HUDEP-2 (cell line): ENCODE measurements around the gene RIC1.
"Not testable (repeated sequence)": the region's sequence is repeated elsewhere in the genome, so short reads cannot be mapped to it uniquely, and the experiment has no call there.

ENCODE experiments used
- DNase-seq, 76 experiments: peaks; one replicate each; lab custom pipeline; 2025; ENCODE audit not compliant: unreplicated experiment in 76 of 76; lab: John Stamatoyannopoulos, UW

RIC1 gene

GRCh38 chr9:5720151-5720550, 91.2 kb downstream of the RIC1 start:
- DNase-seq = no peak

GRCh38 chr9:5721279-5722087, 92.6 kb downstream of the RIC1 start:
- DNase-seq = no peak

GRCh38 chr9:5722679-5723078, 93.8 kb downstream of the RIC1 start:
- not testable (repeated sequence) for DNase-seq

GRCh38 chr9:5735072-5735471, 106.2 kb downstream of the RIC1 start:
- DNase-seq = no peak

GRCh38 chr9:5736563-5737346, 107.8 kb downstream of the RIC1 start:
- DNase-seq = no peak

- DNase-seq = no peak
Measured at GRCh38 chr9:5743109-5743508, 114.2 kb downstream of the RIC1 start.

GRCh38 chr9:5748438-5748837, 119.5 kb downstream of the RIC1 start:
- DNase-seq = no peak

- DNase-seq = no peak
Measured at GRCh38 chr9:5749306-5749705, 120.4 kb downstream of the RIC1 start.

- no peak for DNase-seq
Measured at GRCh38 chr9:5750569-5750968, 121.7 kb downstream of the RIC1 start.

- DNase-seq = no peak
Measured at GRCh38 chr9:5756633-5757032, 127.7 kb downstream of the RIC1 start.

- no peak for DNase-seq
Measured at GRCh38 chr9:5760338-5760737, 131.4 kb downstream of the RIC1 start.

GRCh38 chr9:5762421-5762820, 133.5 kb downstream of the RIC1 start:
- DNase-seq = no peak

GRCh38 chr9:5764130-5764868, 135.4 kb downstream of the RIC1 start:
- DNase-seq = no peak

- no peak for DNase-seq
Measured at GRCh38 chr9:5767968-5768932, 139.3 kb downstream of the RIC1 start.

- DNase-seq = no peak
Measured at GRCh38 chr9:5773324-5773999, 144.6 kb downstream of the RIC1 start.

GRCh38 chr9:5778805-5779204, 149.9 kb downstream of the RIC1 start:
- DNase-seq = no peak

GRCh38 chr9:5779705-5780218, 150.9 kb downstream of the RIC1 start:
- DNase-seq = not testable (repeated sequence)

GRCh38 chr9:5783420-5783819, 154.5 kb downstream of the RIC1 start:
- not testable (repeated sequence) for DNase-seq

- DNase-seq = no peak
Measured at GRCh38 chr9:5783982-5784381, 155.1 kb downstream of the RIC1 start.
